A549 treated with CpdA at 1 μM for 4 hours (cell line): ENCODE data around the gene IGFBPL1. TPM values are rescaled to one million over a fixed set of nuclear protein-coding genes. Genes with fewer than 3 reads are reported as not detected.

Source experiments
- total RNA-seq: library from RNA; stranded (reverse); fragments of 200-300 nt; extraction: Qiagen RNA extraction; gene quantifications from 5 replicates; pipeline ENCODE4 v1.2.3, GENCODE V29; 2022; ENCODE audit warnings: low read depth

The IGFBPL1 gene
- total RNA-seq: 2.3 to 3.6 TPM (median 3.1 TPM) in 5 replicates

GRCh38 chr9:38423973-38424843, at the start of gene IGFBPL1:
Gene IGFBPL1, minus strand, starts transcription at chr9:38424454. Its CDS starts 30 bp downstream, at chr9:38424424.

GRCh38 chr9:38392235-38393127, 31.8 kb downstream of the IGFBPL1 start, which contains the start of gene ALDH1B1:
Gene ALDH1B1, plus strand, starts transcription at chr9:38392702. Its CDS starts 3,047 bp downstream, at chr9:38395749.

Other genes starting within 250 kb of the IGFBPL1 start
- 53.2 to 61.7 TPM (median 55.1 TPM) in 5 replicates for gene ALDH1B1, start 31.8 kb downstream of the IGFBPL1 start, total RNA-seq
- 6.6 to 15.7 TPM (median 10.5 TPM) in 5 replicates for gene ANKRD18A, start 196.1 kb upstream of the IGFBPL1 start, total RNA-seq